Measurements from ENCODE around the gene CRB1.

The CRB1 gene

GRCh38 chr1:197268012-197268411, at the start of gene CRB1:
CRB1 (plus strand) TSS chr1:197268252; CDS start chr1:197268413, 161 bp downstream.
- in situ Hi-C loops (cut with HindIII; ENCODE audit: low sequenced_read_pairs), result no loop called here

GRCh38 chr1:197218857-197219256, 49.2 kb upstream of the CRB1 start:
- in situ Hi-C loops (cut with HindIII; ENCODE audit: low sequenced_read_pairs), result no loop called here

DNA sequence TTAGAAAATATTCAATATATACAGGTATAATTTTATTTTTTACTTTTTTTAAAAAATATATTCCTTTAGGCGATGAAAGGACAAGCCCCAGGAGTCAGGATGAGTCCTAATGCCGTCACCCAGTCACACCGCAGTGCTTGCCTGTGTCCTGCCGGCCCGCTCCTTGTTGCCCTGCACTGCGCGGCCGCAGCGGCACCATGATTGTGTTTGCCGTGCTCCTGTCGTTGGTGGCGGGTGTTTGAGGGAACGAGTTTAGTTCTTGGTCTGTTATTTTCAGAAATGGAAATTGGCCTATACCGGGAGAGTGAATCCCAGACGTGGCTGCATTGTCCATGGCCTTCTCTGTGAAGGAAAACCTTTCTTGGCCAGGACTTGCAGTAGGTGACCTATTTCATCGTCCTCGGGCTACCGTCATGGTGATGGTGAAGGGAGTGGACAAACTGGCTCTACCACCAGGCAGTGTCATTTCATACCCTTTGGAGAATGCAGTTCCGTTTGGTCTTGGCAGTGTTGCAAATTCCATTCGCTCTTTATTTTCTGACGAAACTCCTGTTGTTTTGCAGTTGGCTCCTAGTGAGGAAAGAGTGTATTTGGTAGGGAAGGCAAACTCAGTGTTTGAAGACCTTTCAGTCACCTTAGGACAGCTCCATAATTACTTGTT, 45.9 kb upstream of the CRB1 start:
- in situ Hi-C loops (cut with HindIII; ENCODE audit: low sequenced_read_pairs), result no loop called here

DNA sequence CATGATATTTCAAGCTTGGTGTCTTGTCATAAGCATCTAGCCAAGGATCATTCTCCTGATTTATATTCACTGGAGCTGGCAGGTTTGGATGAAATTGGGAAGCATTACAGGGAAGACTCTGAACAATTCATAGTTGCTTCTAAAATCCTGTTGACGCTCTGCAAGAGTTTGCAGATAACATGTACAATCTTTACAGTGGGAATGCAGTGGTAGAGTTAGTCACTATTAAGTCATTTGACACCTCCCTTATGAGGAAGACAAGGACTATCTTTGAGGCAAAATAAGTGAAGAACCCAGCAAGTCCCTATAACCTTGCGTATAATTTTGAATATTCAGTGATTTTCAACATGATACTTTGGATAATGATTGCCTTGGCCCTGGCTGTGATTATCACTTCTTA, 45.3 kb upstream of the CRB1 start:
- in situ Hi-C loops (cut with HindIII; ENCODE audit: low sequenced_read_pairs), result no loop called here

- in situ Hi-C loops (cut with HindIII; ENCODE audit: low sequenced_read_pairs), result no loop called here
Measured at GRCh38 chr1:197224160-197224559, 43.9 kb upstream of the CRB1 start.

- in situ Hi-C loops (cut with HindIII; ENCODE audit: low sequenced_read_pairs), result no loop called here
Measured at GRCh38 chr1:197225611-197226010, 42.4 kb upstream of the CRB1 start.

- in situ Hi-C loops (cut with HindIII; ENCODE audit: low sequenced_read_pairs), result no loop called here
Measured at GRCh38 chr1:197234581-197234980, 33.5 kb upstream of the CRB1 start.

- in situ Hi-C loops (cut with HindIII; ENCODE audit: low sequenced_read_pairs), result no loop called here
Measured at GRCh38 chr1:197235355-197235754, 32.7 kb upstream of the CRB1 start.

DNA sequence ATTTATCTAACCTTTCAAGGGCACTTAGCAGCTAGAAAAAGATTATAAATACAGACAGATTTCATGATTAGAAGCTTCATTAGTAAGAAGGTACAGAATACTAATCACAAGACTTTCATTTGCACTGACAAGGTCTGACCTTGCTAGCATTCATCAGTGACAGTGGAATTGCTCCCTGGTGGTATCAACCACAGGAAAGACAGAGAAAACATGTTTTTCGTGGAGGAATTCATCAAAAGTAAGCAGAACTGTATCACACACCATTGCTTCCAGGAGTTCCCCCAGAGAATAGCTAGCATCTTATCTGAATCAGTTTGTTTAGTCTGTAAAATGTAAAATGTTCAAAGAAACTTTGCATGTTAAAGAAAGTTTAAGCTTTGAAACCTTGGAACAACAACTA, 20.6 kb upstream of the CRB1 start:
- in situ Hi-C loops (cut with HindIII; ENCODE audit: low sequenced_read_pairs), result no loop called here

GRCh38 chr1:197249324-197249723, 18.7 kb upstream of the CRB1 start:
- in situ Hi-C loops (cut with HindIII; ENCODE audit: low sequenced_read_pairs), result no loop called here

- in situ Hi-C loops (cut with HindIII; ENCODE audit: low sequenced_read_pairs), result no loop called here
Measured at GRCh38 chr1:197250616-197251015, 17.4 kb upstream of the CRB1 start.

- in situ Hi-C loops (cut with HindIII; ENCODE audit: low sequenced_read_pairs), result no loop called here
Measured at GRCh38 chr1:197252973-197253372, 15.1 kb upstream of the CRB1 start.

GRCh38 chr1:197254866-197255265, 13.2 kb upstream of the CRB1 start:
- in situ Hi-C loops (cut with HindIII; ENCODE audit: low sequenced_read_pairs), result no loop called here

DNA sequence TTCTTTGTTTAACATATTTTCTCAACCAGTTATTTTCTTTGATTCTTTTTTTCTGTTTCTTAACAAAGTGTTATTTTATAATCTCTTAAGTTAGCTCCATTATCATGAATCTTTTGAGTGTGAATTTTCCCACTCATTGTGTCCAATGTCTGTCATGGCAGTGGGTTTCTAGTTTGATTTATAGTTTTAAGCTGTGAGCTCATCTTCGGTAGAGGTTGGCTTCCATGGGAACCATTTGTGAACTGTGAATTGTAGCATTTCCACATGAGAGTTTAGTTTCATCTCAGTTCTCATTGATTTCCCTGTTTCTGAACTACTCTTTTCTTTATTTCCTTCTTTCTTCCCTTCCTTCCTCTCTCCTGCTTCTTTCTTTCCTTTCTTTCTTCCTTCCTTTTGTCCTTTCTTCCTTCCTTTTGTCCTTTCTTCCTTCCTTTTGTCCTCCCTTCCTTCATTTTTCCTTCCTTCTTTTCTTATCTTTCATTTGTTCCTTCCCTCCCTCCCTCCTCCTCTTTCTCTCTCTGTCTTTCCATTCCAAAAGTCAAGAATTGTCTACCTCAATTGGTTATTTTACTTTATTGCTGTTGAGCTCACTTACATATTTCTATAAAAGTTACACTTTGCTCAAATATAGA, 3.0 kb upstream of the CRB1 start:
- in situ Hi-C loops (cut with HindIII; ENCODE audit: low sequenced_read_pairs), result no loop called here

DNA sequence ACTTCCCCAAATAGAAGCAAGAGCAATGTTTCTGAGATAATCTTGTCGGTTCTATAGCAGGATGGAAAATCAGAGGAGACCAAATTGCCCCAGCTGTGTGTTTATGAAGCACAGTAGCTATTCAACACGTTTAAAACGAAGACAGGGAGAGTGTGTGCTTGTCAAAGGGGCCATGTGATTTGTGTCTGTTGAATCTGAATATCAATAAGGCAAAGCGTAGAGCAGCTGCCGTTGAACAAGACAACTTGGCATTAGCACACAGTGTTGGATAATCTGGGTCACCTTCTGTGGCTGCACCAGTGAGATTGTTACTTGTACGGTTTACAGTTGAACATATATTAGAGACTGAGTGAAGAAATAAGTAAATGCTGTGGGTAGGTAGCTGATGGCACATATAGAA, 1.0 kb downstream of the CRB1 start:
- in situ Hi-C loops (cut with HindIII; ENCODE audit: low sequenced_read_pairs), result no loop called here

DNA sequence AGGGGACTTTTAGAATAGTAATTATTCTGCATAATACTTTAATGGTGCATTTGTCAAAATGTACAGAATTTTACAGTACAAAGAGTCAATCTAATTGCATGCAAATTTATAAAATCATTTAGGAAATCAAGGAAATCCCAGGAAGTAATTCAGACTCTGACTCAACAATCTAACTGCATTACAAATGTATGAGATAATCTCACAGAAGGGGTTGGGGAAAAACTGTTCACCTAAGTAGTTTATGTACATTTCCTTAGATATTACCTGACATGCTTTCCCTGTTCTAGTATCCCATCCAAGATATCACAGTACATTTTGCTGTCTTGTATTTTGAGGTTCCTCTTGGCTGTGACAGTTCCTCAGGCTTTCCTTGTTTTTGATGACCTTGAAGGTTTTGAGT, 4.7 kb downstream of the CRB1 start:
- in situ Hi-C loops (cut with HindIII; ENCODE audit: low sequenced_read_pairs), result no loop called here

- in situ Hi-C loops (cut with HindIII; ENCODE audit: low sequenced_read_pairs), result no loop called here
Measured at GRCh38 chr1:197277166-197277565, 9.1 kb downstream of the CRB1 start.

GRCh38 chr1:197284325-197284724, 16.3 kb downstream of the CRB1 start:
- in situ Hi-C loops (cut with HindIII; ENCODE audit: low sequenced_read_pairs), result no loop called here

GRCh38 chr1:197284966-197285365, 16.9 kb downstream of the CRB1 start:
- in situ Hi-C loops (cut with HindIII; ENCODE audit: low sequenced_read_pairs), result no loop called here

- in situ Hi-C loops (cut with HindIII; ENCODE audit: low sequenced_read_pairs), result no loop called here
Measured at GRCh38 chr1:197285526-197286205, 17.6 kb downstream of the CRB1 start.

GRCh38 chr1:197286634-197287033, 18.6 kb downstream of the CRB1 start:
- in situ Hi-C loops (cut with HindIII; ENCODE audit: low sequenced_read_pairs), result no loop called here

GRCh38 chr1:197287863-197288262, 19.8 kb downstream of the CRB1 start:
- in situ Hi-C loops (cut with HindIII; ENCODE audit: low sequenced_read_pairs), result no loop called here

All from endothelial cell of hepatic sinusoid (primary cell).